Tibial nerve (tissue), 3 donors: Measurements from ENCODE around the gene DGKQ.

ENCODE experiments used
- POLR2A ChIP-seq, 2 donors: fragments of 450-650 bp; IDR thresholded peaks; one replicate each; pipeline ENCODE4 v1.6.1; 2017; ENCODE audit warnings: antibody characterized with exemption in 2 of 2, mild to moderate bottlenecking in 2 of 2, moderate library complexity in 2 of 2
- TF ChIP-seq, protein P1 (sequence below), 5 experiments: fragments of 200-600 bp in 3 of 5; fragments of 450-650 bp in 2 of 5; sonication (generic) in 3 of 5; IDR thresholded peaks; one replicate each; pipeline ENCODE4 v1.5.1; 2016 to 2019; ENCODE audit warnings: antibody characterized with exemption in 5 of 5, mild to moderate bottlenecking in 3 of 5, moderate library complexity in 2 of 5

DNA sequence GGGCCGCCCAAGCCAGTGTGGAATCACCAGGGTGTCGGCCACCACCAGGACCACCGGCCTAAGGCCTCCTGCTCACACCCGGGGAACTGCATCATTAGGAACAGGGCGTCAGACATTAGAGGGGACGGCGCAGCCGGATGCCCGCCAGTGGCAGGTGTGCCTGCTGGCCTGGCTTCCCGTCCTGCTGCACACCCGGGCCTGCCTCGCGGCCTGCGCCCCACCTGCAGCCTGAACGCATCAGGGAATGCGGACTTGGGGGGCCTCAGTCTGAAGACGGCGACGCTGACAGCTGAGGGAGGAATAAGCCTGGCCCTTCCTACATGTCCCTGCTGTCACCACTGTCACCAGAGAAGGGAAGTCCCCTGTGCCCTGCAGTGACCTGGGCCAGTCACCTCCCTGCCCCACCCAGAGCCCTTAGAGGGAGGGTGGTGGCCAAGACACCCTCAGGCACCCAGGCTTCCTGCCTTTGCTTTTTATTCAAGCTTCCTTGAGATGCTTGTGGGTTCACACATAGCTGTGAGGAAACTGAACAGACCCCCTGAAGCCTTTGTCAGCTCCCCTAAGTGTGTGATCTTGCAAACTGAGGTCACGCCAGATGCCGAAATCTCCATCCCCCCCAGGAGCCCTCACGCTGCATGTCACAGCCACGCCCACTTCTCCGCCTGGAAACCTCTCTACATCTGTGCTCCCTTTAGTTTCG, 3.2 kb downstream of the DGKQ start:
- TF ChIP-seq, protein P1, sequence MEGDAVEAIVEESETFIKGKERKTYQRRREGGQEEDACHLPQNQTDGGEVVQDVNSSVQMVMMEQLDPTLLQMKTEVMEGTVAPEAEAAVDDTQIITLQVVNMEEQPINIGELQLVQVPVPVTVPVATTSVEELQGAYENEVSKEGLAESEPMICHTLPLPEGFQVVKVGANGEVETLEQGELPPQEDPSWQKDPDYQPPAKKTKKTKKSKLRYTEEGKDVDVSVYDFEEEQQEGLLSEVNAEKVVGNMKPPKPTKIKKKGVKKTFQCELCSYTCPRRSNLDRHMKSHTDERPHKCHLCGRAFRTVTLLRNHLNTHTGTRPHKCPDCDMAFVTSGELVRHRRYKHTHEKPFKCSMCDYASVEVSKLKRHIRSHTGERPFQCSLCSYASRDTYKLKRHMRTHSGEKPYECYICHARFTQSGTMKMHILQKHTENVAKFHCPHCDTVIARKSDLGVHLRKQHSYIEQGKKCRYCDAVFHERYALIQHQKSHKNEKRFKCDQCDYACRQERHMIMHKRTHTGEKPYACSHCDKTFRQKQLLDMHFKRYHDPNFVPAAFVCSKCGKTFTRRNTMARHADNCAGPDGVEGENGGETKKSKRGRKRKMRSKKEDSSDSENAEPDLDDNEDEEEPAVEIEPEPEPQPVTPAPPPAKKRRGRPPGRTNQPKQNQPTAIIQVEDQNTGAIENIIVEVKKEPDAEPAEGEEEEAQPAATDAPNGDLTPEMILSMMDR (IDR thresholded peaks at IDR 0.05), result no peak
- TF ChIP-seq POLR2A (IDR thresholded peaks at IDR 0.05), result no peak
